AG08396 (cell line): Measurements from ENCODE around the gene CLEC20A.

Experiments used
- DNase-seq: peaks from one replicate; pipeline ENCODE4 v3.0.0; 2012; ENCODE audit warnings: low spot score, mixed read lengths

CLEC20A gene

DNA sequence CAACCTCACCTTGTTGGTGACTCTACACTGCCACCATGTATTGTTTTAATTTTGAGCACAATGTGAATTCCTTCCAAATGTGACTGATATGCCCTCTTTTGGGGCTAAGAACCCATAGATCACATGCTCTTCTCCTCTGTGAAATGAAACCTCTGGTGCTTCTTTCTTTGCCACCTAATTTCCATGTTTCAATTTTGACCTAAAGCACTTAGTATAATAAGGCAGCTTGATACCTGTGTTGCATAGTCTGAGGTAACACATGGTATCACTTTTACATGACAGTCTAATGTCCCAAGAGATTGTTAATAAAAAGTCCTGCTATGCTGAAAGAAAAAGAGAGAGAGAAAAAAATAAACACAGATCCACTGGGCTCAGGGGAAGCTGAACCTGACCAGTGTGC is 24.2 kb downstream of the CLEC20A start:
- no peak for DNase-seq

- DNase-seq: no peak
Measured at GRCh38 chr1:178470411-178470960, 26.3 kb downstream of the CLEC20A start.

DNA sequence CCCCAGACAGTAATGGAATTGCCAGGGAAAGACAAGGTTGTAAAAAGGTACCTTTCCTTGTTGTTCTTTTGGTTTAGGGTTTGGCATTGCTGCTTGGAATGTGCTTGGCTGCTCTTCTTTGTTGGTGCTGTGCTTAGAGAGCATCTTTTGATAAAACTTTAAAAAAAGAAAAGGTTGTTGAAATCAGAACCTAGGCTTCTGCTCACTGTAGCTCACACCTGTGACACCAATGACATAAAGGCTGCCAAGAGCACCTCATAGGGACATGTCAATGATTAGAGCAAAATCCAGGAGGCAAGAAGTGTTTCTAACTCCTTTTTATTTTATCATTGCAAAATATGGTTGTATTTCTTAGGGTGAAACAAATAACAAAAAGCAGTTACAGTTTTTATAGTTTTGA is 28.9 kb downstream of the CLEC20A start:
- no peak for DNase-seq

- no peak for DNase-seq
Measured at GRCh38 chr1:178465011-178465410, 31.8 kb downstream of the CLEC20A start.

- no peak for DNase-seq
Measured at GRCh38 chr1:178464566-178464965, 32.2 kb downstream of the CLEC20A start.

- no peak for DNase-seq
Measured at GRCh38 chr1:178464141-178464540, 32.6 kb downstream of the CLEC20A start.

- no peak for DNase-seq
Measured at GRCh38 chr1:178461701-178462100, 35.1 kb downstream of the CLEC20A start.

GRCh38 chr1:178461104-178461503 is 35.7 kb downstream of the CLEC20A start:
- DNase-seq: no peak

DNA sequence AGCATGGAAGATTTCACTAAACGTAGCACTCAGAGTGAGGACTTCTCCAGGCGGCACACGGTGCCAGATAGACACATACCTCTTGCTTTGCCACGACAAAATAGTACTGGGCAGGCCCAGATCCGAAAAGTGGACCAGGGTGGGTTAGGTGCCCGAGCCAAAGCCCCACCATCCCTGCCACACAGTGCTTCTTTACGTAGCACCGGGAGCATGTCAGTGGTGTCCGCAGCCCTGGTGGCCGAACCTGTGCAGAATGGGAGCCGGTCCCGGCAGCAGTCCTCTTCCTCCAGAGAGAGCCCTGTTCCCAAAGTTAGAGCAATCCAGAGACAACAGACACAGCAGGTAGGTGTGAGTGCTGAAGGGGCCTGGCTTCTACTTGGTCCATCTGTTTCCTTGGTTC is 38.6 kb downstream of the CLEC20A start:
- DNase-seq: no peak

DNA sequence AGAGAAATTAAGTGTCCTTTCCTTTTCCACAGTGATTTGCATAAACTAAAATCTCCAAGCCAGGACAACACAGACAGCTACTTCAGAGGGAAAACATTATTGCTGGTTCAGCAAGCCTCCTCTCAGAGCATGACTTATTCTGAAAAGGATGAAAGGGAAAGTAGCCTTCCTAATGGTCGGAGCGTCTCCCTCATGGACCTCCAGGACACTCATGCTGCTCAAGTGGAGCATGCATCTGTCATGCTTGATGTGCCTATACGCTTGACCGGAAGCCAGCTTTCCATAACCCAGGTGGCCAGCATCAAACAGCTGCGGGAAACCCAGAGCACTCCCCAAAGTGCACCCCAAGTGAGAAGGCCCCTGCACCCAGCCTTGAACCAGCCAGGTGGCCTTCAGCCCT is 39.1 kb downstream of the CLEC20A start:
- no peak for DNase-seq

DNA sequence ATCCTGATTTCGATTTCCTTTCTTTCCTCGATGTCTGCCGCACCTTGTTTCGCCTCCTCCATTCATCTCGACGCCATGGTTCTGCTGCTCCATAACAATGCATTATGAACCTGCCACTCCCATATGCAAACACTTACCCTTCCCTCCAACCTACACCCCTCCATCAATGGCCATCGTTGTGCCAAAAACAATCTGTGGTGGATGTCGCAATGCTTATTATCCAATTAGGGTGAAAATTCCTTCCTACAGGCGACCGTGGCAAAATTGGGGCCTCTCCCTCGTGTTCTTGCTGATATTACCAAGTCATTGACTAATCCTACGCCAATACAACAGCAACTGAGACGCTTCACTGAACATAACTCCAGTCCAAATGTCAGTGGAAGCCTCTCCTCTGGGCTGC is 40.3 kb downstream of the CLEC20A start:
- no peak for DNase-seq

DNA sequence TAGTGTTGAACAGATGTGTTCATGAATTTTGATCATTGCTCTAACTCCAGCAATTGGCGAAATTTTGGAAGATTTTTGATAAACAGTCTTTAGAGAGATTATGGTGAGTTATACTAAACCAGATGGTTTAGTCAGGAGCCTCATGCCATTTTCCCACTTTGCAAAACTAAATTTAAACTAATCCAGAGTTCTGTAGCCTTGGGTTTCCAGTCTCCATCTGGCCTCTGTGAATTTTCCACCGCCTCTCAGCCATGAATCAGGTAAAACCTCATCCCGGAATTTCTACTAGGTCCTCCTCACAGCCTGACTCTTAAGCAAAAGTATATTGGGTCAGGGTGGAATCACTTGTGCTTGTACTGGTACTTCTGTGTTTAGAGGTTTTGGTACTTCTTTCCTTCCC is 44.8 kb downstream of the CLEC20A start:
- DNase-seq: no peak

DNA sequence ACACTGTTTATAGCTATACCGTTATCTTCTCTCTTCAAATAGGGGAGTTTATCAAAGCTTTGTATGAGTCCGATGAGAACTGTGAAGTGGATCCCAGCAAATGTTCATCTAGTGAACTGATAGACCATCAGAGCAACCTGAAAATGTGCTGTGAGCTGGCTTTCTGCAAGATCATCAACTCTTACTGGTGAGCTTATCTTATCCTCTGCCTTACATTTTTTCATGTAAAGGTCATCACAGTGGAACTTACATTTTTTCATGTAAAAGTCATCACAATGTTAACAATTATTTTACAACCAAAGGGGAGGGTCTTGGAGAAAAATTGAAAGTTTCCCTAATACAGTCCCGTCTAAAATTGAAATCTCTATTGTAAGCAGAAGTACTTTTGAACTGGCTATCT is 45.2 kb downstream of the CLEC20A start:
- peak; percentile 20 for DNase-seq

DNA sequence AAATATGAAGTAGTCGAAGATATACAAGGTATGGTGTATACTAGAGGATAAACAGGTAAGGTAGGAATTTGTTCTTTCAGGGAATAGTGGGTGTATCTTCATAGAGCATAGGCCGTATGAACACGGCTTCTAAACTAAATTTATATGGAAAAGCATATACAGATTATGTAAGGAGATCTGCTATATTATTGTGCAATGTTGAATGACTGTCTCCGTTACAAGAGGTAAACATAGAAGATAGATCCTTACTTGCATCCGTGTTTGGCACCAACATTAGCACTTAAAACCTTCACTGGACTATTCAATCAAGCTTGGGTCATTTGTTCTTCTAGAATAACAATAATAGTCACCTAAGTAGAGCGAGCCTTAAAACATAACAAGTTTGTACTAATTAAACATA is 45.9 kb downstream of the CLEC20A start:
- DNase-seq: no peak

DNA sequence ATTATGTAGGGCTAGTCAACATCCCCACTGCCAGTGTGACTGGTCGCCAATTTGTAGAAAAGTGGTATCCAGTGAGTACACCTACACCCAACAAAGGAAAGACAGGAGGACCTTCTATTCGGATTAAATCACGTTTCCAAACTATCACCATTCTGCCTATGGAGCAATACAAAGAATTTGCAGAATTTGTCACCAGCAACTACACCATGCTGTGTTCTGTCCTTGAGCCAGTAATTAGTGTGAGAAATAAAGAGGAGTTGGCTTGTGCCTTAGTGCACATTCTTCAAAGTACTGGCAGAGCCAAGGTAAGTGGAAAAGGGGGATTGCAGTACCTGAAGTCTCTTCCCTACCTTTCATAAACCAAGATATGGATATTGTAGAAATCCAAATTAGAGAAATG is 53.8 kb downstream of the CLEC20A start:
- no peak for DNase-seq

GRCh38 chr1:178438432-178438831 is 58.3 kb downstream of the CLEC20A start:
- DNase-seq: peak; percentile 10

DNA sequence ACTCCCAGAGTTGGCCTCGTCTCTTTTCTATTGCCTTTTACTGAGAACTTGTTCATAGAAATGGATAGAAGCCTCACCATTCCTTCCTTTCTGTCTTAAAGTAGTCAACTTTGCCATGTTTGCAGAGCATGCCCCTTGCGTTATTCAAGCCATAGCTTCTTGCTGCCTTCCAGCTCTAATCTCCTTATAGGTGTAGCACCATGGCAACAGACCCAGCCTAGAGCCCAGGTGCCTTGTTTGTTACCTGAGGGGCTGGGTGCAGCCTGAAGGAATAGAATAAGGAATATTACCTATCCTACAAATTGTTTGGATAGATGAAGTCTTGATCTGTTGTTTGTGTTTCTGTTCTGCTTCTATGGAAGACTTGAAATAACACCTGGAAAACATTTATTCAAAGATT is 59.9 kb downstream of the CLEC20A start:
- DNase-seq: no peak

GRCh38 chr1:178434899-178435435 is 61.8 kb downstream of the CLEC20A start:
- DNase-seq: no peak

- DNase-seq: no peak
Measured at GRCh38 chr1:178434360-178434759, 62.4 kb downstream of the CLEC20A start.
